Activated naive CD4-positive, alpha-beta T cell treated with Interleukin-2 at 50 U/mL for 16 hours (primary cell): Measurements from ENCODE around the gene COPG2.

Source experiments
- DNase-seq: peaks from one replicate; pipeline ENCODE4 v3.0.0-alpha.2; 2020

COPG2 gene

GRCh38 chr7:130492523-130493274 is 175.8 kb downstream of the COPG2 start:
- no peak for DNase-seq

DNA sequence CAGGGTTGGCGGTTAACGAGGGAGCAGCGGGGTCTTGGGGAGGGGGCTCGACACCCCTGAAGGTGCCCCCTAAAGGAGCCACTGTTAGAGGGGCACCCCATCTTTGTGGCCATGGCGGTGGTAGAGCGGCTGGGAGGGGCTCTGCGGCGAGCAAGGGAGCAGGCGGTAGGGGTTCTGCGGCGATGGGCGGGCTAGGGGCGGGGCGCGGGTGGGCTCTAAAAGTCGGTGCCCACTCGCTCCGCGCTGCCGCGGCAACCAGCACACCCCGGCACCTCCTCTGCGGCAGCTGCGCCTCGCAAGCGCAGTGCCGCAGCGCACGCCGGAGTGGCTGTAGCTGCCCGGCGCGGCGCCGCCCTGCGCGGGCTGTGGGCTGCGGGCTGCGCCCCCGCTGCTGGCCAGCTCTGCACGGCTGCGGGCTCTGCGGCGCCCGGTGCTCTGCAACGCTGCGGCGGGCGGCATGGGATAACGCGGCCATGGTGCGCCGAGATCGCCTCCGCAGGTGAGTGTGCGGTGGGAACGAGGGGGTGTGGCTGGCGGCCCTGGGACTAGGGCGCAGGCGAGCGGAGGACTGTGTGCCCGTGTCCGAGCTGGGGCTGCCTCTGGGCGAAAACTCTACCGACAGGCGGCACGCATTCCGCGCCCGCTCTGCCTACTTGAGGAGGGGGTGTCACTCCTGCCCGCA is 176.6 kb downstream of the COPG2 start, which contains the start of gene MEST:
Gene MEST, plus strand, starts transcription at position 245 of the 682 bp plus-strand sequence. Its CDS starts 229 bp downstream, at position 474.
- DNase-seq = no peak

- DNase-seq = peak; percentile 22
Observed at GRCh38 chr7:130490888-130491804, 177.4 kb downstream of the COPG2 start.

DNA sequence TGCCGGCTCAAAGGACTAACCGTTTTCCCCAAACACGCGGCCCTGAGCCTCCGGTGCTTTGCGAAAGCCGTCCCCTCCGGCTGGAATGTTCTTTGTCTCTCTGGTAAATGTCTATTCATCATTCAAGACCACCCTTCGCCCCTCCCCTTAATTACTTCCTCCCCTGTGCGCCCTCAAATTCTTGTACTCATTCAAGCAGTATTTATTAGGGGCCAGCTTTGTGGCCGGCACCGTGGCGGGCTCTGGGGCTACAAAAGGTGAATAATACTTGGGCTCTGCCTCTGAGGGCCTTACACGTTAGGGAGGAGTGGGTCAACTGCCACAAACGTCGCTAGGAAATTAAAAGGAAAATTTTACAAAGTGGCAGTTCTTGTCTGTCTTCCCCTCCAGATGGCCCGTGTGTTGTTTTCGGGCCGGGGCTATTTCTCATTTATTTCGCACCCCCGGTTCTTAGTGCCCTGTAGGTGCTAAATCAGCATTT is 178.2 kb downstream of the COPG2 start:
- no peak for DNase-seq

GRCh38 chr7:130489140-130489983 is 179.2 kb downstream of the COPG2 start:
- DNase-seq = no peak

DNA sequence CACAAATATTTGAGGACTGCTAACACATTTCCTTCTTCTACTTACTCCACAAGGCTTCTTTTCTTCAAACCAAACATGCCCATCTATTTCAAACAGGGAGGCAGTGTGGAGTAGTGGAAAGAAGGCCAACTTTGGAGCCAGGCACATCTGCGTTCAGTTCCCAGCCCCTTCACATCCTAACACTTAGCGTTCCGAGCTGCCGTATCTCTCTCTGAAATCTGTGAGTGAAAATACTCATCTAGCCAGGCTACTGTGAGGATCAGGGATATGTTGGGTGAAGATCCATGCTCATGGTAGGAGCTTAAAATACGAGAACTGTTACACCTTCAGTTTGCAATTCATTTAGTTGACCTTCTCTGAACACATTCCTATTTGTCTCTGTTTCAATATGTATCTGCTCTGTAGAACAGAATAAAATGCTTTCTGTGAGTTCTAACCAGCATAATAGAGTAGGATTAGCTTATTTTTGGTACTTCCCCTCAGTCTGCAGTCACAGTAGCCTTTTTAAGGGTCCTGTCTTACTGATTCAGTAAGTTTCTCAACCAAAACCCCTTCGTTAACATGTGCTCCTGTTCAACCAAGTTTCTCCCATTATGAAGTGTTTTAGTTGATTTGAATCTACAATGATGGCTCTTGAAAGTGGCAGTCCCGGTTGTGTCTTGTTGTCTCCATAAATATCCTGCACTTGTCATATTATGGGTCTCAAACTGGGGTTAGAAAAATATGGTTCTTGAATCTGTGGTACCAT is 180.0 kb downstream of the COPG2 start:
- DNase-seq = no peak

GRCh38 chr7:130486954-130487436 is 181.6 kb downstream of the COPG2 start:
- no peak for DNase-seq

GRCh38 chr7:130486114-130486953 is 182.2 kb downstream of the COPG2 start:
- DNase-seq = peak; percentile 63

- no peak for DNase-seq
Observed at GRCh38 chr7:130485734-130486113, 182.8 kb downstream of the COPG2 start.

DNA sequence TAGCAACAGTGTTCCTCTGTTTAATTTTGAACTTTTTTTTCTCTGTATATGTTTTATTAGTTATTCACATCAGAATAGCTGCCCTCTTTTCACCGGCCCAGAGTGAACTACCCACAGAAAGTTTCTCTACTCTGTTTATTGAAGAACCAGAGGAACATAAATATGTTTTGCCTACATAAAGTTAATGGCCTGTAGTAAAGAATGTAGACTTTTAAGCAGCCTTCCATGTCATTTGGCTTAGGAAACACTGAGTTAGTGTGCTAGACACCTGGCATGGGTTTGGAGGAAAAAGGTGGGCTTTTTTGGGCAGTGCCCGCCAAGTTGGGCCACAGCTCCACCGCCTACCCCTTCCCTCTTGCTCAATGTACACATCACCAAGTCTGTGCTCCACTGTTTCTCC is 185.5 kb downstream of the COPG2 start:
- DNase-seq = no peak

GRCh38 chr7:130481898-130482297 is 186.7 kb downstream of the COPG2 start:
- no peak for DNase-seq

GRCh38 chr7:130479716-130480400 is 188.7 kb downstream of the COPG2 start:
- DNase-seq = no peak

DNA sequence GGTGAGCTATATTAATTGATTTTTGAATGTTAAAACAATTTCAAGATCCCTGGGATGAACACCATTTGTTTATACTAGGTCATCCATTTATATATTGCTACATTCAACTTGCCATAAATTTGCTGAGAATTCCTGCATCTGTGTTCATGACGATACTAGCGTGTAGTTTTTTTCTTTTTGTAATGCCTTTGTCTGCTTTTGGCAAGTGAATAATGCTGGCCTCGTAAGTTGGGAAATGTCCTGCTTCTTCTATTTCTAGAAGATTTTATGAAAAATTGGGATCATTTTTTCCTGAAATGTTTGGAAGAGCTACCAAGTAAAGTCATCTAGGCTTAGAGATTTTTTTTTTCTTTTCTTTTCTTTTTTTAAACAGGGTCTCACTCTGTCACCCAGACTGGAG is 189.6 kb downstream of the COPG2 start:
- DNase-seq = no peak

- DNase-seq = no peak
Observed at GRCh38 chr7:130476297-130477150, 192.0 kb downstream of the COPG2 start.

GRCh38 chr7:130475776-130476175 is 192.8 kb downstream of the COPG2 start:
- no peak for DNase-seq

- DNase-seq = no peak
Observed at GRCh38 chr7:130473876-130474275, 194.7 kb downstream of the COPG2 start.

DNA sequence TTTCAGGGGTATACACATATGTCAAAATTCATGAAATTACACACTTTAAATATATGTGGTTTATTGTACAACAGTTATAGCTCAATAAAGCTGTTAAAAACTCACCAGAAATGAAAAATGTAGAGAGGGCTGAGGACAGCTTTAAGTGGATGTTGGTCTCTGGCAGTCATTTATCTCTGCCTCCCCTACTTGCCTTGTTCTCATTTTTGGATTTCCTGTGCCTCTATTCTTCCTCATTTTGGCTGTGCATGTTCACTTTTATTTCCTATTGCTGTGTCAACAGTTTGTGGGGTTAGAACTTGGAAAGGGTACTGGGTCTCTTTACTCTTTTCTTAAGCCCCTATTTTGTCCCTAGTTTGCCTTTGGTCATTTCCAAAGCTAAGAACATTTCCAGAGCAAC is 195.3 kb downstream of the COPG2 start:
- DNase-seq = no peak

GRCh38 chr7:130471974-130472373 is 196.6 kb downstream of the COPG2 start:
- DNase-seq = no peak

DNA sequence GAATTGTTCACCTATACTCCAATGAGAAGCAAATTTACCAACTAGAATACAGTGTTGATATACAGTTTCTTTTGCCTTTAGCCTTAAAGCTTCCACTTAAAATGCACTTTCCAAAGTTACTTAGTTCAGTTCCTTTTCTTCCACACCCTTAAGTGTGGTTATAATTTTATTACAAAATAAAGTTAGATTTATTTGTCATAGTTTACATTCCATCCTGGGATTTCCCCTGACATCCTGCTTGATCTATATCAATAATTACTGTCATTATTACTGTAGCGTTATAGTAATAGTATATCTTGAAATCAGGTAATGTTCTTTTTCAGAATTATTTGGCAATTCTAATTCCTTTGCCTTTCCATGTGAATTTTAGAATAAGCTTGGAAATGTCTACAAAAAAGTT is 199.9 kb downstream of the COPG2 start:
- no peak for DNase-seq
